Brain pericyte (primary cell): Measurements from ENCODE around the gene AMPD1.
A peak's percentile ranks its signal among the peaks of the same experiment; 100 is the strongest.

Experiments
- DNase-seq: peaks from one replicate; pipeline ENCODE4 v3.0.0-alpha.2; 2012; ENCODE audit warnings: low read depth, low spot score

The AMPD1 gene

GRCh38 chr1:114700036-114700600 lies 4.8 kb upstream of the AMPD1 start:
- no peak for DNase-seq

GRCh38 chr1:114696810-114697209 lies 1.5 kb upstream of the AMPD1 start:
- no peak for DNase-seq

- no peak for DNase-seq
Measured at GRCh38 chr1:114694540-114695310, 621 bp downstream of the AMPD1 start.

GRCh38 chr1:114692947-114693346 lies 2.4 kb downstream of the AMPD1 start:
- no peak for DNase-seq

GRCh38 chr1:114691061-114691460 lies 4.3 kb downstream of the AMPD1 start:
- no peak for DNase-seq

- no peak for DNase-seq
Measured at GRCh38 chr1:114690148-114690547, 5.2 kb downstream of the AMPD1 start.

- no peak for DNase-seq
Measured at GRCh38 chr1:114688526-114688925, 6.8 kb downstream of the AMPD1 start.

- DNase-seq, result no peak
Measured at GRCh38 chr1:114685851-114686250, 9.5 kb downstream of the AMPD1 start.

- DNase-seq, result no peak
Measured at GRCh38 chr1:114677691-114678090, 17.7 kb downstream of the AMPD1 start.

GRCh38 chr1:114676115-114676514 lies 19.2 kb downstream of the AMPD1 start:
- DNase-seq, result no peak

GRCh38 chr1:114671939-114672275 lies 23.4 kb downstream of the AMPD1 start:
- DNase-seq, result no peak

- no peak for DNase-seq
Measured at GRCh38 chr1:114671011-114671938, 24.1 kb downstream of the AMPD1 start.

GRCh38 chr1:114670083-114671010 lies 25.0 kb downstream of the AMPD1 start:
- peak; percentile 43 for DNase-seq

GRCh38 chr1:114669562-114670082 lies 25.7 kb downstream of the AMPD1 start, which contains the start of gene DENND2C:
Gene DENND2C (minus strand): TSS chr1:114670049. CDS start chr1:114625984, 44,065 bp downstream.
- DNase-seq, result no peak

- DNase-seq, result peak; percentile 2
Measured at GRCh38 chr1:114668784-114669561, 26.4 kb downstream of the AMPD1 start.

GRCh38 chr1:114668373-114668772 lies 27.0 kb downstream of the AMPD1 start:
- DNase-seq, result no peak

- DNase-seq, result no peak
Measured at GRCh38 chr1:114666954-114667353, 28.4 kb downstream of the AMPD1 start.

- no peak for DNase-seq
Measured at GRCh38 chr1:114660238-114660637, 35.1 kb downstream of the AMPD1 start.

- DNase-seq, result no peak
Measured at GRCh38 chr1:114651893-114652292, 43.5 kb downstream of the AMPD1 start.

GRCh38 chr1:114648503-114648902 lies 46.8 kb downstream of the AMPD1 start:
- DNase-seq, result no peak
